HG03565 (cell line): ENCODE data around the gene FBXO46.
"Not testable (repeated sequence)": the region's sequence is repeated elsewhere in the genome, so short reads cannot be mapped to it uniquely, and the experiment has no call there.

Experiments
- ATAC-seq: cut with Tn5 transposase; IDR thresholded peaks from one replicate; pipeline ENCODE4 v1.9.1; 2021; ENCODE audit warnings: mild to moderate bottlenecking, moderate library complexity; ENCODE audit not compliant: unreplicated experiment

Gene FBXO46

DNA sequence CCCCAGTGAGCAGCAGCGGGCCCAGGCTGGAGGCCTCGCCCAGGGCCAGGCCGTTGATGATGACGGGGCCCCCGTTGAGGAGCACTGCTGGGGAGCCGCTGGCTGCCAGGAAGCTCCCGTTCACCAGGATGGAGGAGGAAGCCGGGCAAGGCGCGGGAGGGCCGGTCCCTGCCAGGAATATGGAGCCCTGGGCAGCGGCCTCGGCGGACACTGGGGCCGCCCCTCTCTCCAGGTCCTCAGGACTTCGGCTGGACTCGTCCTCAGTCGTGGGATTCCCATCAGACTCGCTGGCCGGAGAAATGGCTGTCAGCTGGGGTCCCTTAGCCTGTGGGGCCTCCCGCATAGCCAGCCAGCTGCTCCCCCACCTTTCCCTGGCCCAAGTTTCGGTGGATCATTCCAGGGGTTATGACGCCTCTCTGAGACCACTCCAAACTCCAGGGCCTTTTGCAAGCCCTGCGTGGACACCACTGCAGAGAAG lies 36.2 kb upstream of the FBXO46 start:
- no peak for ATAC-seq

DNA sequence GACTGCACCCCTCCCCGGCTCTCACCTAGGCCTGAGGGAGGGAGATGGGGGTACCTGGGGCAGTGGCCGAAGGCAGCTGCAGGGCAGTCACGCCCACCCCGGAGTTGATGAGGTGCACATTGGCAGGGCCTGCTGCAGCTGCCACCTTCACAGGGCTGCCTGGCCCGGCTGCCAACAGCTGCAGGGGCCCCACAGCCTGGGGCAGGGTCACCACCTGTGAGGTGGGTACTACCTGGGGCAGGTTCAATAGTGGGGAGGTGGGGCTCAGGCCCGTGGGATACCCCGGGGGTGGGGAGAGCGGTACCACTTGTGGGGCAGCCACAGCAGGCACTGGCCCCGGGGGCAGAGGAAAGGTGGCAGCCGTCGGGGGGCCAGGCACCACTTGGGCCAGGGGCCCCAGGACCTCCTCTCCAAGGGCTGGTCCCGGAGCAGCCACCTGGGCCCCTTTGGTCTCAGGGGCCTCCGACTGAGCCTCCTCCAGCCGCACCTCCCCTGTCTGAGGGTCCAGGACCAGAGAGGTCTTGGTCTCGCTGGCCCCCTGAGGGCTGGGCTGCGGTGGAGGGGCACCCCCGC lies 35.7 kb upstream of the FBXO46 start:
- no peak for ATAC-seq

DNA sequence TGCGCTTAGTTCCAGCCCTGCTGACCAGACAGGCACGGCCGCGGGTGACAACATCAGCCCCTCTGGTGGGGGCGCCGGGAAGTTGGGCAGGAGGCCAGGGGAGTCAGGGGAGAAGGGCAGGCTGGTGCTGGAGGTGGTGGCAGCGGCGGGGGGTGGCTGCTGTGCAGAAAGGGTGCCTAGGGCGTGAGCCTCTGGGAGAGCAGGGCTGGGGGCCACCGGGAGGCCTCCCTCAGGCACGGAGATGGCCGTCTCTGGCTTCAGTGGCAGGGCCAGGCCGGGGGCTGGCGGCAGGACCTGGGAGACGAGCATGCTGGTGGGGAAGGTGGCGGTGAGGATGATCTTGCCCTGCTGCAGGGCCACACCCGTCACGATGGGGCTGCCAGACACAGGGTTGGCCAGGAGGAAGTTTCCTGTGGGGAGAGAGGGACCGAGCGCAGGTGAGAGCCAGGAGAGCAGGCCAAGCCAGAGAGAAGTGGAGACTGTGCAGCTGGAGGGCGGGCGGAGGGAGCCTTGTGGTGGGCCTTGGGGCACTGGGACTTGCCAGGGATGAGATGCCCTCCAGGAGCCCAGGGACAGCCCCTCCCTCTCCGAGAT lies 35.1 kb upstream of the FBXO46 start:
- ATAC-seq = no peak

DNA sequence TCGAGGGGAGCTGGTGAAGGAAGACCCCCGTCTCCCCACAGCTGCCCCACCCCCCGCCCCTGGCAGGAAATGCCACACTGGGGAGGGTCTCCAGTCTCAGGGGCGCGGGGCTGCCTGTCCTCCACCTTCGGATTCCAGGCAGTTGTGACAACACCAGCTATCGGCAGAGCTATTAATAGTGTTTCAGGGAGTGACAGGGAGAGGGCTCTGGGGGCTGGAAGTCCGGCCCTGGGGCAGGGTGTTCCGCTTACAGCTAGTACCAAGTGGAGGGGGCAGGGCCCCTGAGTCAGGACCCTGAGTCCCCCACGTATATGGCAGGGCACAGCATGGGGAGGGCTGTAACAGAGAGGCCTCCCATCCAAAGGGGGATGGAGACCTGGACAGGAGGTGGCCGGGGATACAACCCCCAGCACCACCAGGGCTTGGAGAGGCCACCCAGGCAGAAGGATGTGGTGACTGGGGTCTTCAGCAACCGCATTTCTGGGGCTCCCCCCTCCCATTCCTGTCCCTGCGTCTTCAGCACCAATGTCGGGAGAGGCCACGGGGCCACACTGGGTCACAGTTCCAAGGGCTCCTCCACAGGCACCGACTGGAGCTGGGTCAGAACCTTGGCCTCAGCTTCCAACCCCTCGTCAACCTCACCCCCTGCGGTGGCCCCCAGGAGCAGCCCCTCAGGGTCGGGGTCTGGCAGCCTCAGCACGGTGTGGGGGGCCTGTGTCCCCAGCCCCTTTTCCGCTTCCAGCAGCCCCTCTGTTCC lies 34.4 kb upstream of the FBXO46 start:
- ATAC-seq = no peak

DNA sequence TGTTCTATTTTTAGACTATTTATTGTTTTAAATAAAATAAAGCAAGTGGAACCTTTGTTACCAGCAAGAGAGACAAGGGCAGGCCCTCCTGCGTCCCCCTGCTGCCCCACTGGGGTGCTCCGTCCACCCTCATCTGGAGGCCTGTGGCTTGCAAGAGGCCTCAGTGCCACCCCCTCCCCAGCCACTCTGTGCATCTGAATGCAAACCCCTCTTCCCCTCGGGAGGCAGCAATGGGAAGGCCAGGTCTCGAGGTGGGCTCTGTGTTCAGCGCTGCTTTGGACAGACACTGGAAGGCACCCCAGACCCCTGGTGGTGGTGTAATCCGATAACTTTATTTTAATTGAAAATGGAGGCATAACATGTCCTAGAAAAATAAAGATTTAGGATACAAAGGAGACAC lies 33.8 kb upstream of the FBXO46 start:
- no peak for ATAC-seq

DNA sequence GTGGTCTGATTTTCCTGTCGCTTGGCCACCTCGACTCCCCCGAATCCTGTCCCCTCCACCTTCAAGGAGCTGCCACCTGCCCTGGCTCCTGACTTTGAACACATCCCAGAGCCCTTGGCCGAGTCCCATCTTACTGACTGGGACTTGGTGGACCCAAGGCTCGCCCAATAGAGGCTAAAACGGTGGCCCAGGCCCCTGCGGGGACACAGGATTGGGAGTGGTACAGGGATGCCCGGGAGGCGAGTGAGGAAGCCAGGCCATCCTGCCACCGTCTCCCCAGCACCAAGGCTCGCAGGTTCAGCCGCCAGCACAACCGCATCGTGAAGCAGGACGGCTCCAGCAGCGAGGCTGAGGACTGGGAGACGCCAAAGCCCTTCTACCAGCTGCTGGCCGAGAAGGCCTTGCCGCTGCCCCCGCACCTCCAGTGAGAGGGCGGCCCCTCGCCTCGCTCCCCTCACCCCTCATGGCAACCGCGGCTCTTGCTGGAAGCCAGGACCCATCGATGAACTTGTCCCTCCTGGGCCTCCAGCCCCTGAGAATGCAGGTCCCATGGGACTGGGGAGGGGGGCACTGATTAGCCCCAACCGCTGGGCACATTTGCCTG lies 33.1 kb upstream of the FBXO46 start:
- ATAC-seq = no peak

DNA sequence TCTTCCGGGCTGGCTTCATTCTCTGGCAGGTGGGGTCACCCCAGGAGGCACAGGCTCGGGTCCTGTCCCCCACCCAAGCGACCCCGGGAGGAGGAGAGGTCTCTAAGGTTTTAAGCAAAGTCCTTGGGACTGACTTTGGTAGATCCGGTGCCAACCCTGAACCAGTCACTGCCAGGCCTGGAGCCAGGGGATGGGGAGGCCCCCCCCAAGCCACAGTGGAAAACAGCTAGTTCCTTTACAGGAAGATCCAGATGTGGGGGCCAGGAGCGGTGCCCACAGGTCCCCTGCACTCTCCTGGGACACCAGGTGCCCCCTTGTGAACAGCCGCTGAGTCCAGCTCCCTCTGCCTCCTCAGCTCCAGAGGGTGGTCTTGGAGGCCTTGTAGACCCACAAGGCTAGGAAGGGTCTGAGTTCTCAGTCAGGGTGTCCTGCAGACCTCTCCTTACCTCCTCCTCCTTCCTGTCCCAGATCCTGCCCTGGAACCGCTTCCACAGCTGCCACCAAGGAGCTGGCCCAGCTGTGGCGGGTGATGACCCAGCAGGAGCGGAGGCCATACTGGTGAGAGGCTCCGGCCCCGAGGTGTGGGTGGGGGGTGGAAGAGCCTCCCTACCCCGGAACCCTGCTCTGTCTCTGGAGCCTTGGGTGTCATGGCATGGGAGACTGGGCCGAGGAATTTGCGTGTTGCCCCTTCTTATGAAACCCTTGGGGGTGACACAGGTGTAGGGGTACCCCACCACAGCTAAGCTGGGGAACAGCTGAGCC lies 32.4 kb upstream of the FBXO46 start:
- ATAC-seq = no peak

DNA sequence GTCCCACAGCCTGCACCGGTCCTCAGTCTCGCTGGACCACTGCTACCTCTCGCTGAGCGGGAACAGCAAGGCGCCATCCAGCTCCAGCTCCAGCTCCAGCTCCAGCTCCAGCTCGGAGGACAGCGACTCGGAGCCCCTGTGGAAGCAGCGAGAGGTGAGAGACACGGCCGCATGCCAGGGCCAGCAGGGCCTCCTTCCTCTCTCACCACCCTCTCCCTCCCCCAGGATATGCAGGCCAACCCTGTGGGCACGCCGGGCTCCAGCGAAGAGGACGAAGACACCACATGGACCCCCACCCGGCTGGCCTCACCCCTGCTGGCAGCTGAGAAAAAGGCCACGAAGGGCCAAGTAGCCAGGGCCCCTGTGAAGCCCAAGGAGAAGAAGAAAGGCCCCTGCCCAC lies 31.0 kb upstream of the FBXO46 start:
- no peak for ATAC-seq

DNA sequence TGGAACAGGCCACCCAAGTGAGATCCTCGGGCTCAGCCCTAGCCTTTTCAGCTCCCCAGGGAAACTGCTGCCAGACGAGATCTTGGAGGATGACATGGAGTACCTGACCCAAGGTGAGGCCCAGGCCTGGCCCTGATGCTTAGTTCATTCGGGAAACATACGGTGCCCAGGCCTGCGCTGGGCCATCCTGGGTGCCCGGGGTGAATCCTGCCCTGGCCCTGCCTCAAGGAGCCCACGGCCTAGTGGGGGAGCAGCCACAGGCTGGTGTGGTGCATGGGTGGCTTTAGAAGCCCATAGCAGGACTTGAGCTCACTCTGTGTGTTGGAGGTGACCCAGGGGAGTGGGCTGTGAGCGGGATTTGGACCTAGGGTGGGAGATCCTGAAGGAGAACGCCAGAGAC lies 28.2 kb upstream of the FBXO46 start:
- no peak for ATAC-seq

DNA sequence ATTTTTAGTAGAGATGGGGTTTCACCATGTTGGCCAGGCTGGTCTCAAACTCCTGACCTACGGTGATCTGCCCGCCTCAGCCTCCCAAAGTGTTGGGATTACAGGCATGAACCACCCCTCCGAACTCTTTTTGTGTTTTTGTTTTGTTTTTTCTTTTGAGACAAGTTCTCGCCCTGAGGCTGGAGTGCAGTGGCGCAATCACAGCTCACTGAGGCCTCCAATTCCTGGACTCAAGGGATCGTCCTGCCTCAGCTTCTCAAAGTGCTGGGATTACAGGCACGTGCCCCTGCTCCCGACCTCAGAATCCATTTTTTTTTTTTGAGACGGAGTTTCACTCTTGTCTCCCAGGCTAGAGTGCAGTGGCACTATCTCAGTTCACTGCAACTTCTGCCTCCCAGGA lies 27.0 kb upstream of the FBXO46 start:
- no peak for ATAC-seq

DNA sequence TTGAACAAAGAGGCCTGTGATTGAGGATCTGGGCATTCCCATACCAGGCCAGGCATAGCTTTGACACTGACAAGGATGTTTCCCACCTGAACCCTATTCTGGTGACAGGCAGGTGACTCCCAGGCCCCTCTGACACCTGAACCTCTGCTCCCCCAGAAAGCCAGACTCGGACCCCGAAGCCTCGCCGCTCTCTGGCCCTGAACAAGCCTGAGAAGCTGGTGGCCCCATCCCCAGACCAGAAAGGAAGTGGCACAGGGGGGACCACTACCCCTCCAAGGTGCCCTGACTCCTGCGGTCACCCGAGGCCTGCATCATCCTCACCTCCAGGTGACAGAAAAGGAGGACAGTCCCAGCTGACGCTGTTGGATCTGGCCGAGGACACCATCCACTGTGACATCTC lies 23.6 kb upstream of the FBXO46 start:
- ATAC-seq = no peak

DNA sequence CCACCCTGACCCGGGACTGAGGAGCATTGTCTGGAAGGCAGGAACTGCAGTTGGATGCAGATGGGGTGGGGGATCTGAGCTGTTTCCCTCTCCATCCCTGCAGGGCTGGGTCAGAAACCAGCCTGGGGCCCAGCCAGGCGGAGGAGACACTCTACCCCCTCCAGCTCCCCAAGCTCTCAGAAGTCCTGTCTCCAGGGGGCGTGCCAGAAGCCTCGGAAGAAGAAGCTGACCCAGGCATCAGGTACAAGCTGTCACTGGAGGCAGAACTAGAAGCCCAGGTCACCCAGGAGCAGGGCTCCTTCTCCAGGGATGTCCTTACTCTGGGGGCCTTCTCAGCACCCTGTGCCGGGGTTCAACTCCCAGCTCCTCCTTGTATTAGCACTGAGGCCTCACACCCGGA lies 22.9 kb upstream of the FBXO46 start:
- no peak for ATAC-seq

DNA sequence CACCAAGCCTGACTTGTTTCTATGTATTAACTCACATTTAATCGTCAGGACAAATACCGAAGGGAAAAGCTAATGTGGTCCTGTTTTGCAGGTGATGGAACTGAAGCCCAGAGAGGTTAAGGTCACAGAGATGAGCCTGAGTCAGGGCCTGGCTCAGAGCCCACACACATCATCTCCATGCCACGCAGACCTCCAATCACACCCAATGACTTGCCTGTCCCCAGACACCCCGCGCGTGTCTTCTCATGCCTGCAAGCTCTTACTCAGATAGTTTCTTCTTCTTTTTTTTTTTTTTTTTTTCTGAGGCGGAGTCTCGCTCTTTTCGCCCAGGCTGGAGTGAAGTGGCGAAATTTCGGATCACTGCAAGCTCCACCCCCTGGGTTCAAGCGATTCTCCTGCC lies 21.9 kb upstream of the FBXO46 start:
- ATAC-seq = no peak

DNA sequence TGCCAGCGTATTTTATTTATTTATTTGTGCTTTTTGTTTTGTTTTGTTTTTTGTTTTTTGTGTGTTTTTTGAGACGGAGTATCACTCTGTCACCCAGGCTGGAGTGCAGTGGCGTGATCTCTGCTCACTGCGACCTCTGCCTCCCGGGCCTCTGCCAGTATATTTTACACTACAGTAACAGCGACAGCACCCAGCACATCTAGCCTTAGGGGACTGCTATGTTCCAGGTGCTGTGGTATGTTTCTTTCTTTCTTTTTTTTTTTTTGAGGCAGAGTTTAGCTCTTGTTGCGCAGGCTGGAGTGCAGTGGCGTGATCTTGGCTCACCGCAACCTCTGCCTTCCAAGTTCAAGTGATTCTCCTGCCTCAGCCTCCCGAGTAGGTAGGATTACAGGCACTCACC lies 20.8 kb upstream of the FBXO46 start:
- ATAC-seq = not testable (repeated sequence)

DNA sequence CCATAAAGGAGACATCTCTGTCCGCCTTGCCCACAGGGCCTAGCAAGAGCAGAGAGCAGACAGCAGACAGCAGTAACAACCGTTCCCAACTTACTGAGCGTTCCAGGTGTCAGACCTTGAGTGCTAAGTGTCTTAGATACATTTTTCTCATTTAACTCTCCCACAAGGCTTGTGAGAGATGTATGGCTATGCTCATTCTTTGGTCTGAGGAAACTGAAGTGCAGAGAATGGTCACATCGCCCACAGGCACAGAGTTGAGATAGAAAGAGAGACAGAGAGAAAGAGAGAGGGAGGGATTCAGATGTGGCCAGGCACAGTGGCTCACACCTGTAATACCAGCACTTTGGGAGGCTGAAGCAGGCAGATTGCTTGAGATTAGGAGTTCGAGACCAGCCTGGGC lies 16.8 kb upstream of the FBXO46 start:
- ATAC-seq = no peak

DNA sequence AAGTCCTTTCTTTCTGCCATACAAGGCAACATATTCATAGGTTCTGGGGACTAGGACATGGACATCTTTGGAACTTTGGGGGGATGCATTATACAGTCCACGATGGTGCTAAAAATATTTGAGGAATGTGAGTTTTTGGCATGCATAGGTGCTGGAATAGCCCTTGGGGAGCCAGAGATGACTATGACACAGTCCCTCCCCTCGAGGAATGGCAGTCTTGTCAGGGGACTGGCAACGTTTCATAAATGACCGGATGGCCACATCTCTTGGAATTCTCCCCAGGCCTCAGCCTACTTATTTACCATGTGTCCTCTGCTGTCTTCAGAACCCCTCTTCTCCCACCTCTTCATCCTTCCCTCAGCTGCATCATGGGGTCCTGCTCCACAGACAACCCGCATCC lies 16.2 kb upstream of the FBXO46 start:
- ATAC-seq = no peak

DNA sequence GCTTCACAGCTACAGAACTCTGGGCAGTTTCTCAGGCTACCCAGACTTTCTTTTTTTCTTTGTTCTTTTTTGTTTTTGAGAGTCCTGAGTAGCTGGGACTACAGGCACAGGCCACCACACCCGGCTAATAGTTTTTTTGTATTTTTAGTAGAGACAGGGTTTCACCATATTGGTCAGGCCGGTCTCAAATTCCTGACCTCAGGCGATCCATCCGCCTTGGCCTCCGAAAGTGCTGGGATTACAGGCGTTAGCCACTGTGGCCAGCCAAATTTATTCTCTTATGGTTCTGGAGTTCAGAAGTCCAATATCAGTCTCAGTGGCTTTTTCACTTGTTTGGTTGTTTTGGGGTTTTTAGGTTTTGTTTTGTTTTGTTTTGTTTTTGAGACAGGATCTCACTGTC lies 14.9 kb upstream of the FBXO46 start:
- ATAC-seq = no peak

DNA sequence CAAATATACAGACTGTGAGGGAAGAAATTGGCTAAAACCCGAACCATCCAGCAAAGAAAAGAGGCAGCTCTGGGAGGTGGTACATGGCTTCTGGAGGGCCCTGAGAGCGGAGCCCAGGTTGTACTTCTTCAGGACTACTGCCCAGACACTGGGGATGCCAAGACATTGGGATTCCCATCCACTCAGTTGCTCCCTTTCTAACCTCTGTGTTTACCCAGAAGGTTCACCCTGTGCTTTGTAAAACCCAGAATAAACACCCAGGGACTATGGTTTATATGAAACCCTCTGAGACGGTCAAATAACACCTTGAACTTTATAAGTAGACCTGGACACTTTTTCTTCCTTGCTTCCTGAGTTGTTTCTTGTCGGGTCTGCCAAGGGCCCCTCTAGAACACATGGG lies 12.3 kb upstream of the FBXO46 start:
- no peak for ATAC-seq

DNA sequence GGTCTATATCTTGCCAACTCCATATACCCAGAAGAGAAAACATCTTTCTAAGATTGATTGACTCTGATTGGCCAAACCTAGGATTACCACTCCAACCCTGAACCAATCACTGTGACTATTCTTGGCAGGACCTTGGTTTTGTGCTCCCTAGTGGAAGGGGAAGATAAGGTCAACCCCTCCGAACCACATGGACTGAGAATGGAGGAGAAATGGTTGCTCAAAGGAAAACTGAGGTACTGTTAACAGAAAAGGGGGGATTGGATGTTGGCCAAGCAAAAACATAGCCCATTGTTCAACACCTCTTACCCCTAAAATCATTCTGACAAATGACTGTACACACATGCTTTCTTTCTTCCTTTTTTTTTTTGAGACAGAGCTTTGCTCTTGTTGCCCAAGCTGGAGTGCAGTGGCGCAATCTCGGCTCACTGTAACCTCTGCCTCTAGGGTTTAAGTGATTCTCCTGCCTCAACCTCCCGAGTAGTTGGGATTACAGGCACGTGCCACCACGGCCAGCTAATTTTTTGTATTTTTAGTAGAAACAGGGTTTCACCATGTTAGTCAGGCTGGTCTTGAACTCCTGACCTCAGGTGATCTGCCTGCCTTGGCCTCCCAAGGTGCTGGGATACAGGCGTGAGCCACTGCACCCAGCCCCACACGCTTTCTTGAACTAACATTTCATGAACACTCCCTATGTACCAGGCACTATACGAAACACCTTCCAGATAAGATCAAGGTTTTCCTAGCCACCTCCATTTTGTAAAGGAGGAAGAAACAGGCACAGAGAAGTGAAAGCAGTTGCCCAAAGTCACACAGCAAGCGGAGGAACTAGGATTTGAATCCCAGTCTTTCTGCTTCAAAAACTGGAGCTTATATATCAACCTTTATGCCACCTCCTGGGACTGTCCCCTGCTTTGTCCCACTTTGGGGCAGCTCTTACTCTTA lies 9.1 kb upstream of the FBXO46 start:
- no peak for ATAC-seq

DNA sequence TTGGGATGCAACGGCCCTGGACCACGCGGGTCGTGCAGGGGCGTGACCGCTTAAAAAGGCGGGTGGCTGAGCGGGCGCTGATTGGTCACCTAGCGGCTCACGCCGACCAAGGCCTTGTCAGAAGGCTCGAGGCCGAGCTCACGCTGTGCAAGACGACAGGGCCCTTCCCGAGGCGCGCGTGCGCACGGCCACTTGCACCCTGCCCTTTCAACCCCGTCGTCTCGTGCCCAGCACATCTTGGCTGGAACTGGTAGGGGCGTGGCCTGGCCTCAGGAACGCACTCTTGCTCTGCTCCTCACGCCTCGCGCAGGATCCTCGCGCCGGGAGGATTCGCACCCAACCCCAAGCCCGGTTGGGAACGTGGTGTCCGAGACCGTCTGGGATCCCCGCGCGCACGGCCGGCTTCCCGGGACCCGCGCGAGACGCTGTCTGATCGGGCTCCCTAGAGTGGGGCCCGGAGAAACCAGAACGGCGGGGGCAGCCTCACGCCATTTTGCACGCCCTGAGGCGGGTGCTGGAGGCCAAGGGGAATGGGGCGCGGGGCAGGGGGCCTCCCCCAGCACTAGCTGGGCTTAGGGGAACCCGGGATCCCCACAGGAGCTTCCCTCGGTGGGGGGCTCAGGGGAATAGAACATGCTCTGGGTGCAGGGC lies 2.6 kb upstream of the FBXO46 start, which contains the start of gene MEIOSIN:
Gene MEIOSIN (plus strand): TSS at position 280 of the 651 bp plus-strand sequence. CDS start 1,938 bp downstream, outside the sequence.
- ATAC-seq = no peak
